Loucy (cell line): Measurements from ENCODE around the gene GNAQ.

Experiments used
- H2AFZ ChIP-seq: fragments of 200-600 bp; sonication (generic); 2 replicates; pipeline ENCODE4 v1.6.0; 2016; ENCODE audit warnings: antibody characterized with exemption, mild to moderate bottlenecking, low read length, moderate library complexity
- H3F3A ChIP-seq: fragments of 200-600 bp; 2 replicates; pipeline ENCODE4 v1.6.0; 2016; ENCODE audit warnings: antibody characterized with exemption, low read depth, mild to moderate bottlenecking
- H3K27me3 ChIP-seq: fragments of 200-600 bp; sonication (generic); 2 replicates; pipeline ENCODE4 v1.6.1; 2014; ENCODE audit warnings: low read length, mild to moderate bottlenecking; ENCODE audit not compliant: insufficient read depth, poor library complexity, severe bottlenecking
- H3K36me3 ChIP-seq: fragments of 200-600 bp; sonication (generic); 2 replicates; pipeline ENCODE4 v1.6.1; 2016; ENCODE audit warnings: low read length; ENCODE audit not compliant: insufficient read depth
- H3K4me1 ChIP-seq: fragments of 200-600 bp; sonication (generic); 2 replicates; pipeline ENCODE4 v1.5.1; 2014; ENCODE audit warnings: low read length, mild to moderate bottlenecking; ENCODE audit not compliant: insufficient read depth, poor library complexity, severe bottlenecking
- H3K4me2 ChIP-seq: fragments of 200-600 bp; sonication (generic); 2 replicates; pipeline ENCODE4 v1.6.0; 2014; ENCODE audit warnings: antibody characterized with exemption, low read length, low read depth, mild to moderate bottlenecking; ENCODE audit not compliant: poor library complexity, severe bottlenecking
- H3K4me3 ChIP-seq: fragments of 200-600 bp; sonication (generic); 2 replicates; pipeline ENCODE4 v1.5.1; 2014; ENCODE audit warnings: low read length, mild to moderate bottlenecking, mixed read lengths; ENCODE audit not compliant: poor library complexity, severe bottlenecking
- H3K79me2 ChIP-seq: fragments of 200-600 bp; sonication (generic); 2 replicates; pipeline ENCODE4 v1.6.1; 2014; ENCODE audit warnings: low read length; ENCODE audit not compliant: insufficient read depth
- H3K9ac ChIP-seq: fragments of 200-600 bp; sonication (generic); 2 replicates; pipeline ENCODE4 v1.6.0; 2014; ENCODE audit warnings: mild to moderate bottlenecking, low read depth, low read length, moderate library complexity; ENCODE audit not compliant: poor library complexity, severe bottlenecking
- H3K9me2 ChIP-seq: fragments of 200-600 bp; sonication (generic); replicated peaks from 2 replicates; pipeline ENCODE4 v1.6.1; 2016; ENCODE audit warnings: low read depth, low read length, mixed read lengths
- H3K9me3 ChIP-seq: fragments of 200-600 bp; sonication (generic); 2 replicates; pipeline ENCODE4 v1.6.1; 2014; ENCODE audit warnings: mild to moderate bottlenecking, antibody characterized with exemption, low read length, low read depth; ENCODE audit not compliant: insufficient read depth
- H4K20me1 ChIP-seq: fragments of 200-600 bp; sonication (generic); 2 replicates; pipeline ENCODE4 v1.6.0; 2014; ENCODE audit warnings: antibody characterized with exemption, low read length, mild to moderate bottlenecking; ENCODE audit not compliant: insufficient read depth, poor library complexity, severe bottlenecking
- CTCF ChIP-seq: fragments of 200-600 bp; sonication (generic); conservative IDR thresholded peaks from 2 replicates; pipeline ENCODE4 v1.5.1; 2014; ENCODE audit warnings: mild to moderate bottlenecking, antibody characterized with exemption, low read length
- EZH2phosphoT487 ChIP-seq: fragments of 200-600 bp; IDR thresholded peaks from 2 replicates; pipeline ENCODE4 v1.6.1; 2018; ENCODE audit warnings: antibody characterized with exemption, mild to moderate bottlenecking, moderate library complexity, borderline replicate concordance

Gene GNAQ

DNA sequence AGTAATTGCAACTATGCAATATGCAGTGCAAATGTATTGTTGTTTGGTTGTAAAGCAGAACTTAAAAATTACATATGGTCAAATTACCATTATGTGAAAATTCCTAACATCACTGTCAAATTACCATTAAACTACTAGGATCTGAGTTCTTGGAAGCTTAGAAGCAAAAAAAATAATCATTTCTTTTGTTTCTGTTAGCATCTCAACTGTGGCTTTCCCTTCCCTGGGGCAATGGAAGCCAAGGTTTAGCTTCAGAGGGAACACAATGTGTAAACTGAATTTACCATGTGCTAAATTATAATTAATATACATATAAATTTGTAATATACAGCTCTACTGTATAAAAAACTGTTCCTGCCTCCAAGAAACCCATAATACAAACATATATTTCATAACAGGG, 159.4 kb downstream of the GNAQ start:
- no peaks in the 10 kb centered on the region for H3K9me3 ChIP-seq
- peaks cover 100% of the 10 kb centered on the region for H3K79me2 ChIP-seq
- no peak overlapping the region for H3K4me2 ChIP-seq
- peaks cover 40% of the 10 kb centered on the region for H4K20me1 ChIP-seq
- no peaks in the 10 kb centered on the region for H3K9me2 ChIP-seq
- no peak for TF ChIP-seq CTCF
- TF ChIP-seq EZH2phosphoT487: no peak
- no peak overlapping the region for H3K9ac ChIP-seq
- H2AFZ ChIP-seq: no peak overlapping the region
- peaks cover 15% of the 10 kb centered on the region; the same call in 1 of the 2 replicates for H3K36me3 ChIP-seq
- peaks cover 22% of the 10 kb centered on the region for H3K4me1 ChIP-seq
- H3K4me3 ChIP-seq: no peak overlapping the region
- H3F3A ChIP-seq: no peaks in the 10 kb centered on the region
- no peaks in the 10 kb centered on the region for H3K27me3 ChIP-seq

- H3K9ac ChIP-seq: no peak overlapping the region
- TF ChIP-seq EZH2phosphoT487: no peak
- TF ChIP-seq CTCF: no peak
- peaks cover 40% of the 10 kb centered on the region for H4K20me1 ChIP-seq
- H2AFZ ChIP-seq: no peak overlapping the region
- no peaks in the 10 kb centered on the region for H3K9me2 ChIP-seq
- H3K4me1 ChIP-seq: peaks cover 25% of the 10 kb centered on the region
- H3K79me2 ChIP-seq: peaks cover 99% of the 10 kb centered on the region
- no peaks in the 10 kb centered on the region for H3F3A ChIP-seq
- no peaks in the 10 kb centered on the region for H3K27me3 ChIP-seq
- no peaks in the 10 kb centered on the region for H3K9me3 ChIP-seq
- no peak overlapping the region for H3K4me2 ChIP-seq
- H3K36me3 ChIP-seq: peaks cover 15% of the 10 kb centered on the region; the same call in 1 of the 2 replicates
- H3K4me3 ChIP-seq: no peak overlapping the region
Measured at GRCh38 chr9:77871483-77871882, 160.1 kb downstream of the GNAQ start.

DNA sequence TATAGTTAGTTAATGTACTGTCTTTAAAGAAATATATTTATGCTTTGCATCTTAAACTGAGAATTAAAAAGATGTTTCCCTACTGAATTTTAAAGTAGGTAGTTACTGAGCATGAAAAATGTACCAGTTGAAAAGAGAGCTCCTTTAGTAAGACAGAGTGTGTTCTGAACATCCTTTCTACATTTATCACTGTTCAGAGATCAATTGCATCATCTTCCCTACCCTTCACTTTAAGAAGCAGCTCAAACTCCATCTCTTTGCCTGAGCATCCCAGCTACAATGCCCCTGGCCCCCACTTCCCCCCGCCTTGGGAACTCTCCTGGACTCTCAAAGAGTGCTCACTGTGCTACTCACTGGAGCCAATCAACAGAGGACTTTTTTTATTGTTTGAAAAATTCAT, 164.7 kb downstream of the GNAQ start:
- Histone ChIP-seq H3K79me2 (peaks cover 98% of the 10 kb centered on the region), H2AFZ (no peak overlapping the region), H3K36me3 (peaks cover 29% of the 10 kb centered on the region; the same call in 1 of the 2 replicates), H3K4me3 (no peak overlapping the region), H3K27me3 (no peaks in the 10 kb centered on the region), H3K4me2 (no peak overlapping the region), H3F3A (no peaks in the 10 kb centered on the region), H3K9me2 (no peaks in the 10 kb centered on the region), H3K9me3 (peaks cover 11% of the 10 kb centered on the region; the same call in 1 of the 2 replicates), H4K20me1 (peaks cover 23% of the 10 kb centered on the region), H3K4me1 (peaks cover 39% of the 10 kb centered on the region), H3K9ac (no peak overlapping the region)
- no peak for TF ChIP-seq EZH2phosphoT487
- no peak for TF ChIP-seq CTCF
